Fibroblast of lung (primary cell): ENCODE measurements around the gene CATSPERZ. TPM values are rescaled to one million over a fixed set of nuclear protein-coding genes. Genes with fewer than 3 reads are reported as not detected.

Source experiments
- DNase-seq, 2 donors: peaks; one replicate each; pipeline versions ENCODE4 v3.0.0 to v3.0.0-alpha.2; 2010; ENCODE audit warnings: low read depth in 2 of 2
- H2AFZ ChIP-seq: 2 replicates; pipeline ENCODE4 v1.5.1; 2012; ENCODE audit warnings: low read length, control low read depth, inconsistent platforms
- H3K27ac ChIP-seq: 2 replicates; pipeline ENCODE4 v1.5.1; 2011; ENCODE audit warnings: low read length, control low read depth; ENCODE audit not compliant: insufficient read depth
- H3K27me3 ChIP-seq: 2 replicates; pipeline ENCODE4 v1.5.1; 2011; ENCODE audit warnings: mild to moderate bottlenecking, low read length; ENCODE audit not compliant: control insufficient read depth, insufficient read depth
- H3K36me3 ChIP-seq: 2 replicates; pipeline ENCODE4 v1.5.1; 2011; ENCODE audit warnings: low read length; ENCODE audit not compliant: control insufficient read depth, insufficient read depth
- H3K4me1 ChIP-seq: 2 replicates; pipeline ENCODE4 v1.5.1; 2011; ENCODE audit warnings: low read length; ENCODE audit not compliant: control insufficient read depth, insufficient read depth; ENCODE audit errors: extremely low read depth
- H3K4me2 ChIP-seq: 2 replicates; pipeline ENCODE4 v1.5.1; 2011; ENCODE audit warnings: low read length, control low read depth; ENCODE audit not compliant: insufficient read depth; ENCODE audit errors: extremely low read depth
- H3K4me3 ChIP-seq, 4 experiments: fragments of 200-600 bp in 1 of 4; sonication (generic) in 1 of 4; replicated peaks in 1 of 4; 2 replicates each; pipeline ENCODE4 v1.5.1; 2011 to 2016; ENCODE audit warnings: low read length in 4 of 4, low read depth in 3 of 4, mild to moderate bottlenecking in 3 of 4, control low read depth in 2 of 4, inconsistent platforms in 1 of 4, mixed read lengths in 1 of 4; ENCODE audit not compliant: insufficient read depth in 1 of 4; ENCODE audit errors: control extremely low read depth in 1 of 4
- H3K79me2 ChIP-seq: 2 replicates; pipeline ENCODE4 v1.5.1; 2012; ENCODE audit warnings: mild to moderate bottlenecking, low read length, inconsistent platforms; ENCODE audit not compliant: control insufficient read depth, insufficient read depth
- H3K9ac ChIP-seq: 2 replicates; pipeline ENCODE4 v1.5.1; 2011; ENCODE audit warnings: mild to moderate bottlenecking, low read length, control low read depth; ENCODE audit not compliant: insufficient read depth
- H3K9me3 ChIP-seq: 2 replicates; pipeline ENCODE4 v1.5.1; 2012; ENCODE audit warnings: low read depth, low read length; ENCODE audit not compliant: control insufficient read depth, insufficient read depth
- H4K20me1 ChIP-seq: 2 replicates; pipeline ENCODE4 v1.5.1; 2011; ENCODE audit warnings: low read length; ENCODE audit not compliant: control insufficient read depth, insufficient read depth; ENCODE audit errors: extremely low read depth
- EZH2 ChIP-seq: IDR thresholded peaks from 2 replicates; pipeline ENCODE4 v1.5.1; 2012; ENCODE audit warnings: low read length, control low read depth, mild to moderate bottlenecking; ENCODE audit errors: missing control alignments
- polyA plus RNA-seq, 2 donors: library from polyadenylated mRNA; depleted of rRNA in 1 of 2; stranded (reverse) in 1 of 2; unstranded in 1 of 2; fragments of >200 nt; gene quantifications; 2 replicates each; pipeline ENCODE4 v1.2.1, GENCODE V29; 2011 to 2012; ENCODE audit warnings: missing spikeins in 1 of 2
- total RNA-seq: library from RNA; depleted of rRNA; stranded (reverse); fragments of >200 nt; gene quantifications from 2 replicates; pipeline ENCODE4 v1.2.1, GENCODE V29; 2014
- TF ChIP-seq, protein P1 (sequence below), 2 donors: IDR thresholded peaks in 1 of 2; conservative IDR thresholded peaks in 1 of 2; 1 replicate in 1 of 2; 2 replicates in 1 of 2; pipeline ENCODE4 v1.5.1; 2011 to 2012; ENCODE audit warnings: low read length in 2 of 2, control low read depth in 1 of 2, inconsistent platforms in 1 of 2, low read depth in 1 of 2, mild to moderate bottlenecking in 1 of 2

Gene CATSPERZ
- total and polyA plus RNA-seq, 2 donors (not counting 1 experiment from before 2014, with no cell fraction given) = 0.33 TPM; not detected in 1

GRCh38 chr11:64334764-64335735, 34.9 kb downstream of the CATSPERZ start:
- H3K27me3 ChIP-seq = no peaks in the 10 kb centered on the region
- H2AFZ ChIP-seq = no peak overlapping the region
- peaks cover 14% of the 10 kb centered on the region for H3K4me1 ChIP-seq
- no peak overlapping the region for H3K9ac ChIP-seq
- H3K36me3 ChIP-seq = no peaks in the 10 kb centered on the region
- H3K27ac ChIP-seq = peak overlapping the region; percentile 47
- H3K79me2 ChIP-seq = no peaks in the 10 kb centered on the region
- no peaks in the 10 kb centered on the region for H3K9me3 ChIP-seq
- peak; percentile 82 to 97 for DNase-seq
- H3K4me3 ChIP-seq = no peak overlapping the region
- no peaks in the 10 kb centered on the region for H4K20me1 ChIP-seq
- TF ChIP-seq, protein P1, sequence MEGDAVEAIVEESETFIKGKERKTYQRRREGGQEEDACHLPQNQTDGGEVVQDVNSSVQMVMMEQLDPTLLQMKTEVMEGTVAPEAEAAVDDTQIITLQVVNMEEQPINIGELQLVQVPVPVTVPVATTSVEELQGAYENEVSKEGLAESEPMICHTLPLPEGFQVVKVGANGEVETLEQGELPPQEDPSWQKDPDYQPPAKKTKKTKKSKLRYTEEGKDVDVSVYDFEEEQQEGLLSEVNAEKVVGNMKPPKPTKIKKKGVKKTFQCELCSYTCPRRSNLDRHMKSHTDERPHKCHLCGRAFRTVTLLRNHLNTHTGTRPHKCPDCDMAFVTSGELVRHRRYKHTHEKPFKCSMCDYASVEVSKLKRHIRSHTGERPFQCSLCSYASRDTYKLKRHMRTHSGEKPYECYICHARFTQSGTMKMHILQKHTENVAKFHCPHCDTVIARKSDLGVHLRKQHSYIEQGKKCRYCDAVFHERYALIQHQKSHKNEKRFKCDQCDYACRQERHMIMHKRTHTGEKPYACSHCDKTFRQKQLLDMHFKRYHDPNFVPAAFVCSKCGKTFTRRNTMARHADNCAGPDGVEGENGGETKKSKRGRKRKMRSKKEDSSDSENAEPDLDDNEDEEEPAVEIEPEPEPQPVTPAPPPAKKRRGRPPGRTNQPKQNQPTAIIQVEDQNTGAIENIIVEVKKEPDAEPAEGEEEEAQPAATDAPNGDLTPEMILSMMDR (conservative IDR thresholded peaks at IDR 0.05 in 1 of 2, IDR thresholded peaks at IDR 0.05 in 1 of 2; ENCODE audit: low read depth in 1 of 2, low read length in 2 of 2) = no peak
- no peak for TF ChIP-seq EZH2
- peak overlapping the region; percentile 19 for H3K4me2 ChIP-seq

DNA sequence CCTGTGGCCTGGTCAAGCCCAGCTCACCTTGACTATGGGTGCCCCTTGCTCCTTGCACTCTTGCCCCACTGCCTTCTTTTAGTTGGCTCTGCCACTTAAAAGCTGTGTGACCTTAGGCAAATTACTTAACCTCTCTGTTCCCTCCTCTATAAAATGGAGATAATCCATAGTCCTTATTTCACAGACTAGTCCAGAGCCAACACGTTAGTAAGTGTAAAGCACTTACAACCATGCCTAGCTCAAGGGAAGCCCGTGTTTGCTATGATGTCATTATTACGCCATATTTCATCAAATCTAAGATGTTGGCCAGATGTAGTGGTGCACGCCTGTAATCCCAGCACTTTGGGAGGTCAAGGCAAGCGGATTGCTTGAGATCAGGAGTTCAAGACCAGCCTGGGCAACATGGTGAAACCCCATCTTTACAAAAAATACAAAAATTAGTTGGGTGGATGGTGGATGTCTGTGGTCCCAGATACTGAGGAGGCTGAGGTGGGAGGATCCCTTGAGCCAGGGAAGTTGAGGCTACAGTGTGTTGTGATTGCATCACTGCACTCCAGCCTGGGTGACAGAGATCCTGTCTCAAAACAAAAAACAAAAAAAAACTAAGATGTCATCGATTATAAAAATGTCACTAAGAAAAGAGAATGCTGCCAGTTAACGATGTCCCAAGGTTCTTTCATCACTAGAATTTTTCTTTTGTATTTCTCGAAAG, 37.5 kb downstream of the CATSPERZ start:
- Histone ChIP-seq H3K4me1 (peaks cover 11% of the 10 kb centered on the region), H3K9me3 (no peaks in the 10 kb centered on the region), H3K9ac (no peak overlapping the region), H4K20me1 (no peaks in the 10 kb centered on the region), H3K4me2 (no peak overlapping the region), H3K27ac (no peak overlapping the region), H3K27me3 (no peaks in the 10 kb centered on the region), H3K4me3 (no peak overlapping the region), H3K79me2 (no peaks in the 10 kb centered on the region), H3K36me3 (no peaks in the 10 kb centered on the region), H2AFZ (no peak overlapping the region)
- TF ChIP-seq, protein P1 (conservative IDR thresholded peaks at IDR 0.05 in 1 of 2, IDR thresholded peaks at IDR 0.05 in 1 of 2; ENCODE audit: low read depth in 1 of 2, low read length in 2 of 2) = no peak
- TF ChIP-seq EZH2 = no peak
- DNase-seq = no peak

- Histone ChIP-seq H3K79me2 (no peaks in the 10 kb centered on the region), H3K27ac (no peak overlapping the region), H4K20me1 (no peaks in the 10 kb centered on the region), H2AFZ (no peak overlapping the region), H3K4me3 (no peak overlapping the region), H3K4me1 (peaks cover 11% of the 10 kb centered on the region), H3K36me3 (no peaks in the 10 kb centered on the region), H3K9ac (no peak overlapping the region), H3K27me3 (no peaks in the 10 kb centered on the region), H3K4me2 (no peak overlapping the region), H3K9me3 (no peaks in the 10 kb centered on the region)
- TF ChIP-seq EZH2 = no peak
- TF ChIP-seq, protein P1 (conservative IDR thresholded peaks at IDR 0.05 in 1 of 2, IDR thresholded peaks at IDR 0.05 in 1 of 2; ENCODE audit: low read depth in 1 of 2, low read length in 2 of 2) = no peak
- no peak for DNase-seq
These were observed 38.6 kb downstream of the CATSPERZ start for GRCh38 chr11:64338716-64339115.
